ENCODE data around the gene KCTD21.
"Not testable (repeated sequence)": the region's sequence is repeated elsewhere in the genome, so short reads cannot be mapped to it uniquely, and the experiment has no call there.

Gene KCTD21

GRCh38 chr11:78175862-78176261, 12.6 kb downstream of the KCTD21 start:
- DNase-seq (ENCODE audit: low read depth), result not testable (repeated sequence)

- DNase-seq (ENCODE audit: low read depth), result no peak
Observed at GRCh38 chr11:78171951-78172350, 16.5 kb downstream of the KCTD21 start.

GRCh38 chr11:78170874-78171549, 17.4 kb downstream of the KCTD21 start:
- no peak for DNase-seq (ENCODE audit: low read depth)

DNA sequence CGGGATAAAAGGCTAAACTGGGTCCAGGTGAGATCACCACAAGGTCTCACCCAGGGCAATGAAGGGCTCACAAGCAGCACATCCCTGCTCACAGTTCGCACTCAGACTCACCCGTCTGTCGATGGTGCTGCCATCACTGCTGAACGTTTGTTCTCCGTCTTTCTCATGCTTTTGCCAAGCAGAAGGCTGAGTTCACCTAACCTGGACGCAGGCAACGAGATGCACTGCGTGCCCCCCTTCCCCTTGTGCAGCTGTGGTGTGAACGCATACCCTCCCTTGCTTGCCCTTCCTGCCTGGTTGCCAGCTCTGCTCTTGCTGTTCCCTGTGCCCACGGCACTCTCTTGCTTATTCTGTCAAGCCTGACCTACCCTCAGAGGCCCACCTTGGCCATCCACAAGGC, 18.0 kb downstream of the KCTD21 start:
- DNase-seq (ENCODE audit: low read depth), result no peak

DNA sequence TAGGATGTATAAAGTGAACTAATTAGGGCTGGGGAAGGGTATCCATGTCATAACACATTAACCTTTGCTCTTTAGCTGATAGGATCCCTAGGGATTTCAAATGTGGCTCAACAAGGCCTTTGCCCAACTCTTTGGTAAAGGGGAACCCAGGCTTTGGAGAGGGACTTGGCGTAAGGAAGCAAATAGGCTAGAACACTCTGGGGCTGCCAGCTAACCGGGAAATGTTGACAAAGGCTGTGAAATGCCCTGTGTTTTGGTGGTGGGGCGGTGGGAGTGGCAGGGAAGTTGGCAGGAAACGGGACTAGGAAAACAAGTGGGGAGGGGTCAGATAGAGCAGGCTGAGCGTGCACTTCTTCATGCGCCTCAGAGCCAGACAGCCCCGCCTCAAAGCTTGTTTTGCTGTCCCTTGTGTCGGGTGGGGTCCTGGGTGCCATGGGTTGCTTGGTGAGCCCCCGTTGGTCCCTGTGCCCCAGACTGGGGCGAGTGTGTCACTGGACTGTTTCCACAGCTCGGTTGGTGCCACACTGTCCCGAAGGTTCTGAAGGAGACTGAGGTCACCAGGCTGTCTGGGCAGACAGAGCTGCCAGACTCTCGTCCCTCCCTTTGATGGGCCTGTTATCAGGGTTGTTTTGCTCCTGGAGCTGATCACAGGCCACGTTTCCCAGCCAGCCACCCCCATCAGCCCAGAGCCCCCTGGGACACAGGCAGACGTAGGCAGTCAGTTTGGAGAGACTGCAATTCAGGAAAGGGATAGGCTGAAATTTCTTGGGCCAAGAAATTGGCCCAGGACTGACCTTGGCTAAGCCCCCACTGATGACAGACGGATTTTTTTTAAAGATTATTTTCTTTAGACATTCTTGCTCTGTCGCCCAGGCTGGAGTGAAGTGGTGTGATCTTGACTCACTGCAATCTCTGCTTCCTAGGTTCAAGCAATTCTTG, 19.6 kb downstream of the KCTD21 start:
- DNase-seq (ENCODE audit: low read depth), result peak; percentile 96

DNA sequence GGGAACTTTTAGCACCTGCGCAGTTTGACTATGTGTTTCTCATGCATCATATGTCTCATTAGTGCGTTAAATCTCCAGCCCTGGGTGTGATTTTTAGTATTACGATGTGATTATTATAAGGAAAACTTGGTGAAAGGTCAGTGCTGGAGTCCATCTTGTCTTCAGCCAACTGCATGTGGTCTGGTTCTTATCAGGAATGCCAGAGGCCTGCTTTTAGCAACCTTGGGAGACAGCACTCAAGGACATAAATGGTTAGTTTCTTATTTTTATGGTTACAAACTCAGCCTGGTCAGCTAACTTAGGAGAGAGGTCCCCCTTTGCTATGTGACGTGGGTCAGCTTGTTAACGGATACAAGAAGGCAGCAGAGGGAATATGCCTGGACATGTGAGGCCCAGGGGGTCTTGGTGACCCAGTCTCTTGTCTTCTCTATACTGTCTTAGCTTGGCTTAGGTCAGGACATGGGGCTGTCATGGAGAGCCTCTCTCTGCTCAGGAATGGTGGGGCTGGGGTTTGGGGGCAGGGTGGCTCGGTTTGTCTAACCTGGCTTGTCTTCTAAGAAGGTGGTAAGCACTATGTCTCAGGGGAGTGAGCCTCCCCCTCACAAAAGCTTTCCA, 21.5 kb downstream of the KCTD21 start:
- DNase-seq (ENCODE audit: low read depth), result no peak

DNA sequence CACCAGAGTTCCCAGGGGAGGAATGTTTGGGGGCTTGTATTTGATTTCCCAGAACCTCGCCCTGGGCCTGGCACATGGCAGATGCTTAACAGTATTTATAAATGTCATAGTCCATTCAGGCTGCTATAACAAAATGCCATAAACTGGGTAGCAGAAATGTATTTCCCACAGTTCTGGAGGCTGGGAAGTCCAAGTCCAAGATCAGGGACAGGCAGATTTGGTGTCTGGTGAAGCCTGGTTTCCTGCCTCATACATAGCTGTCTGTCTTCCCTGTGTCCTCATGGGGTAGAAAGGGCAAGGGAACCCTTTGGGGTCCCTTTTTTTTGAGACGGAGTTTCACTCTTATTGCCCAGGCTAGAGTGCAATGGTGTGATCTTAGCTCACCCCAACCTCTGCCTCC, 24.0 kb downstream of the KCTD21 start:
- no peak for DNase-seq (ENCODE audit: low read depth)

GRCh38 chr11:78163828-78164227, 24.6 kb downstream of the KCTD21 start:
- DNase-seq (ENCODE audit: low read depth), result no peak

- no peak for DNase-seq (ENCODE audit: low read depth)
Observed at GRCh38 chr11:78161962-78162371, 26.5 kb downstream of the KCTD21 start.

GRCh38 chr11:78161346-78161745, 27.1 kb downstream of the KCTD21 start:
- DNase-seq (ENCODE audit: low read depth), result no peak

DNA sequence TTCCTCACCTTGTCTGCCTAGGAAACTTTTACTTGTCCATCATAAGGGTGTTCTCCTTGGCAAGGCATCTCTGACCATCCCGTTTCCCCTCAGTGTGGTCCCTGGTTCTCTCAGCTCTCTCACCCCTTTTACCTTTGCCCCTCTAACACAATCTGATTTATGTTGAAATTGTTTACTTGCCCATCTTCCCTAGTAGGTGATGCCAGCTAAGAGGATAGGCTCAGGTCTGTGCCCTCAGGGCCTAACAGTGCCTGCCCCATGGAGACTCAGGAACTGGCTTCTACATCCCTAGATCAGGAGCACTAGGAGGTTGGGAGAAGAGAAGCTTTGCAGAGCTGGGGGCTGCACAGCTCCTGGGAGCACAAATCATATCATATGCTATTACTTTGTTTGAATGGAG, 27.9 kb downstream of the KCTD21 start:
- no peak for DNase-seq (ENCODE audit: low read depth)

DNA sequence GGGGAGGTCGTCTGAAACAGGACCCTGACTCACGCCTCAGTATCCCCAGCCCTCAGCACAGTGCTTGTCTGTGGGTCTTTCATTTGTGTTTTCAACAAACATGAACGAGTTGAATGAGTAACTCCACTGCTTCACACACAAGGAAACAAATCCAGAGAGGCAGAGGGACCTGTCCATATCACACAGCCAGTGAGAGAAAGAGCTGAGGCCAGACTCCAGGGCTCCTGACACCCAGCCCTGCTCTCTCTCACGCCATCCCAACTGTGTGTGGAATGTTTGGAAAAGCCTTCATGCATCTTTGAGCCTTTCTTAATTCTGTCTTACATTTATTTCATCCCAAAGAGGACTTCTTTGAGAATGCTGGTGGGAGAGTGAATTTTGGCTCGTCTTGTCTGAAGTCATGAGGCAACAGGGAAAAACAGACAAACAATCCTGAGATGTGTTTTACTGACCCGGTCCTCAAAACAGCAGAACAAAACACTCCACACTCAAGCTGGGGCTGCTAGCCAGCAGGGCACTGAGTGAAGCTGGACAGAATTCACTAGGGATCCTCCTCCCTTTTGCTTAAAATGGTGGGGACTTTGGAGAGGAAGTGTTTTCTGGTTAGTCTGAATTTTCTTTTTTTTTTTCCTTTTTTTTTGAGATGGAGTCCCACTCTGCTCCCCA, 29.3 kb downstream of the KCTD21 start:
- no peak for DNase-seq (ENCODE audit: low read depth)

DNA sequence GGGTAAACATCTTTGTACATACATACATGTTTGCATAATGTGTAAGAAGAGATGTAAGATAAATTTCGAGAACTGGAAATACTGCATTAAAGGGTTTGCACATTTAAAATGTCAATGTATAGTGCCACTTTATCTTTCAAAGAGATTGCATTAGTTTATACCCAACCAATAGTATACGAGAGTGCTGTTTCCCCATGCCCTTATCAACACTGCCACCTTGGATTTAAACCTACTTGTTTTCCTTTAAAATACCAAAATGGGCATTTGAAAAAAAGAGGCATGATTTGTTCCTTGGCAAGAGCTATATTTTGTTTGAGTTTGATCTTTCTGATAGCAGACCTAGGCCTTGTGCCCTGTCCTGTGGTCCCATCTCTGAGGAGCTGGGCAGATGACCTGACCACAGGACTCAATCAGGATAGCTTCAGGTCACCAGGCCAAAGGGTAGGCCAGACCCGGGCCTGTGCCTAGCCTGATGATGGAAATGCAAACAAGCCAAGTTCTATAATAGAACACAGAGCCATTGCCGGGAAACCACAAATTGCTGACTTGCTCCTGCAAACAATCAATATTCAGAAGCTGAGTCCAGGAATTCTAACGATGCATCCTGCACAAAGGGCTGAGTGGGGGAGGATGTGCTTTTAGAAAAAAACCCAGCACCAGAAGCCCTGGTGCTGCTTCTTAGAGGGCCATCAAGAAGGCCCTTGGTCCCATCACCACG, 32.1 kb downstream of the KCTD21 start:
- no peak for DNase-seq (ENCODE audit: low read depth)

DNA sequence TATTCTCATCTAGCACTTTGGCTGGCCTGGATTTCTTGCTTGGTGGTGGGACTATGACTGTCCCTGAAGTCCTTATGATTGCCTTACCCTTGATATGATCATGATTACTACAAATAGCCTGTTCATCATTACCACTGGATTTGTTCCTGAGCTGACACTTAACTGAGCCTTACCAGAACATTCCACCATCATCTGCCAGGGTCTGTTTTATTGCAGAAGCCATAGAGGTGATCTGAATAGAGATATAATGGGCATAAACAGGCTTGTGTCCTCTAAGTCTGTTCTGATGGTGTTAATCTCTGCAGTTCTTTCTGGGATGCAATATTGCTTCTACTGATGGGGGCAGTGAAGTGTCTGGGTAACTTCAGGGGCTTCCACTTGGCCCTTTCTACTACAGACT, 36.6 kb downstream of the KCTD21 start:
- no peak for DNase-seq (ENCODE audit: low read depth)

GRCh38 chr11:78150754-78151153, 37.7 kb downstream of the KCTD21 start:
- no peak for DNase-seq (ENCODE audit: low read depth)

DNA sequence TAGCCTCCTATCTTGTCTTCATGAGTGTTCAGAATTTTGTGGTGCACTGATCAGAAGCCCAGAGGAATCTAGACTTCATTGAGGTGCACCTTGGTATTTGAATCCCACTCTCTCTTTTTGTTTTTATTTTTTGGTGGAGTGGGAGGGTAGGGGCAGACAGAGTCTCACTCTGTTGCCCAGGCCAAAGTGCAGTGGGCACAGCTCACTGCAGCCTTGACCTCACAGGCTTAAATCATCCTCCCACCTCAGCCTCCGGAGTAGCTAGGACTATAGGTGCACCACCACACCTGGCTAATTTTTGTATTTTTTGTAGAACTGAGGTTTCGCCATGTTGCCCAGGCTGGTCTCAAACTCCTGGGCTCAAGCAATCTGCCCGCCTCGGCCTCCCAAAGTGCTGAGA, 38.1 kb downstream of the KCTD21 start:
- DNase-seq (ENCODE audit: low read depth), result no peak

GRCh38 chr11:78149646-78150045, 38.8 kb downstream of the KCTD21 start:
- DNase-seq (ENCODE audit: low read depth), result peak; percentile 87

- no peak for DNase-seq (ENCODE audit: low read depth)
Observed at GRCh38 chr11:78147807-78148206, 40.6 kb downstream of the KCTD21 start.

DNA sequence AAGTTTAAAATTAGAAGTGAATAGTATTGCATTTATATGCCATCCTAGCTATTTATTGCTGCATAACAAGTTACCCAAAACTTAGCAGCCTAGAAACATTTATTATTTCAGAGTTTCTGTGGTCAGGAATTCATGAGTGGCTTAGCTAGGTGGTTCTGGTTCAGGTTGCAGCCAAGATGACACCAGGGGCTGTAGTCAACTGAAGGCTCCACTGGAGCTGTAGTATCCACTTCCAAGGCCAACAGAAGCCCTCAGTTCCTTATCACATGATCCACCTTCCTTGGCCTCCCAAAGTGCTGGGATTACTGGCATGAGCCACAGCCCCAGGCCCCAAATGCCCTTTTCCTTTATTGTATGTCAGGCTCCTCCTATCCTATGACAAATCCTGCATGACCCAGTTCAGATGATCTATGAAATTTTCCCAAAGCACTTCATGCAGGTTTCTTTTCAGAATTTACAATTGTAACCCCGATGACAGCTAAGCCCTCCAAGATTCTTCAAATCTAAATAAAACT, 42.9 kb downstream of the KCTD21 start:
- no peak for DNase-seq (ENCODE audit: low read depth)

DNA sequence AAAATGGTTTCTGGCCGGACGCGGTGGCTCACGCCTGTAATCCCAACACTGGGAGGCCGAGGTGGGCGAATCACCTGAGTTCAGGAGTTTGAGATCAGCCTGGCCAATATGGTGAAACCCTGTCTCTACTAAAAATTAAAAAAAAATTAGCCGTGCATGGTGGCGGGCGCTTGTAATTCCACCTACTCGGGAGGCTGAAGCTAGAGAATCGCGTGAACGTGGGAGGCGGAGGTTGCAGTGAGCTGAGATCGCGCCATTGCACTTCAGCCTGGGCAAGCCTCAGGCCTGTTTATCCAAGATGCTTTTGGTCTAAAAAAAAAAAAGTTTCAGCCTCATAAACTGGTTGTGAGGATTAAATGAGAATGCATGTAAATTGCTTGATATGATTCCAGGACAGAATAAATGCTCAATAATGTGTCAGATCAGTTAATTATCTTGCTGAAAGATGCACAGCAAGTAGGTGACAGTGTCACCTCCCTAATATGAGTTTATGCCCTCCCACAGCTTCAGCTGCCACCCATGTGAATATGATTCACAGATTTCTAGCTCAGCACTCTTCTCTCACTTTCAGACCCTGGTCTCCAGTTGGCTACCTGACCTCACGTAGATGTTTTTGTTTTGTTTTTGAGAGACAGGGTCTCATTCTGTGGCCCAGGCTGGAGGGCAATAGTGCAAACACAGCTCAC, 47.9 kb downstream of the KCTD21 start:
- DNase-seq (ENCODE audit: low read depth), result no peak
